NT2/D1 (cell line): ENCODE data around the gene EPB41L4B.

Experiments used
- SUZ12 ChIP-seq: IDR thresholded peaks from 2 replicates; pipeline ENCODE4 v1.6.1; 2011; ENCODE audit not compliant: insufficient read length, insufficient read depth; ENCODE audit errors: extremely low read depth
- YY1 ChIP-seq: IDR thresholded peaks from 2 replicates; pipeline ENCODE4 v1.6.1; 2011; ENCODE audit not compliant: insufficient read length, insufficient read depth
- ZNF274 ChIP-seq: IDR thresholded peaks from 2 replicates; pipeline ENCODE4 v1.6.1; 2011; ENCODE audit warnings: mild to moderate bottlenecking, low read depth, low read length

GRCh38 chr9:109313351-109313750 lies 7.5 kb downstream of the EPB41L4B start:
- no peak for TF ChIP-seq YY1
- no peak for TF ChIP-seq ZNF274
- no peak for TF ChIP-seq SUZ12
